Central memory CD8-positive, alpha-beta T cell (primary cell): ENCODE results near the gene KXD1.
"Not testable (repeated sequence)": the region's sequence is repeated elsewhere in the genome, so short reads cannot be mapped to it uniquely, and the experiment has no call there.

Source experiments
- ATAC-seq: fragments of 150-1000 bp; cut with Tn5 transposase; replicated peaks from 2 replicates; pipeline ENCODE4 v1.10.0; 2022; ENCODE audit warnings: mild to moderate bottlenecking, moderate FRiP score, moderate number of reproducible peaks; ENCODE audit not compliant: poor library complexity, severe bottlenecking; ENCODE audit errors: extremely low read depth
- DNase-seq, 2 donors: peaks; one replicate each; pipeline ENCODE4 v3.0.0; 2021; ENCODE audit warnings: low spot score in 2 of 2
- H3K27ac Mint-ChIP-seq: one replicate; pipeline ENCODE4 v1.8.0; 2022; ENCODE audit warnings: low read depth, mild to moderate bottlenecking, moderate library complexity, mixed read lengths
- H3K27me3 Mint-ChIP-seq: one replicate; pipeline ENCODE4 v1.8.0; 2022; ENCODE audit warnings: mixed read lengths
- H3K36me3 Mint-ChIP-seq: one replicate; pipeline ENCODE4 v1.8.0; 2022; ENCODE audit warnings: mild to moderate bottlenecking, moderate library complexity, mixed read lengths; ENCODE audit not compliant: insufficient read depth
- H3K4me1 Mint-ChIP-seq: one replicate; pipeline ENCODE4 v1.8.0; 2022; ENCODE audit warnings: mixed read lengths
- H3K4me3 Mint-ChIP-seq: one replicate; pipeline ENCODE4 v1.8.0; 2022; ENCODE audit warnings: mild to moderate bottlenecking, moderate library complexity, mixed read lengths
- H3K9me3 Mint-ChIP-seq: one replicate; pipeline ENCODE4 v1.8.0; 2022; ENCODE audit warnings: mixed read lengths

KXD1 gene

GRCh38 chr19:18522124-18522861 is 35.4 kb upstream of the KXD1 start:
- peak; percentile 99 to 100 for DNase-seq
- H3K9me3 Mint-ChIP-seq = no peaks in the 10 kb centered on the region
- peak overlapping the region; percentile 96 for H3K4me3 Mint-ChIP-seq
- ATAC-seq = peak; percentile 86
- peaks cover 16% of the 10 kb centered on the region for H3K36me3 Mint-ChIP-seq
- H3K4me1 Mint-ChIP-seq = peaks cover 34% of the 10 kb centered on the region
- peak overlapping the region; percentile 93 for H3K27ac Mint-ChIP-seq
- H3K27me3 Mint-ChIP-seq = no peaks in the 10 kb centered on the region

- not testable (repeated sequence) for H3K27me3 Mint-ChIP-seq, DNase-seq, ATAC-seq, H3K9me3 Mint-ChIP-seq
- Mint-ChIP-seq H3K4me1 (peaks cover 29% of the 10 kb centered on the region), H3K36me3 (peaks cover 16% of the 10 kb centered on the region), H3K4me3 (peak overlapping the region; percentile 96), H3K27ac (peak overlapping the region; percentile 93)
These were observed 34.7 kb upstream of the KXD1 start for GRCh38 chr19:18522862-18523440.

GRCh38 chr19:18523841-18524240 is 33.8 kb upstream of the KXD1 start:
- no peaks in the 10 kb centered on the region for H3K9me3 Mint-ChIP-seq
- ATAC-seq (no peak), DNase-seq (no peak)
- H3K4me3 Mint-ChIP-seq = peak overlapping the region; percentile 31
- H3K27ac Mint-ChIP-seq = peak overlapping the region; percentile 74
- peaks cover 25% of the 10 kb centered on the region for H3K4me1 Mint-ChIP-seq
- no peaks in the 10 kb centered on the region for H3K27me3 Mint-ChIP-seq
- H3K36me3 Mint-ChIP-seq = peaks cover 16% of the 10 kb centered on the region

- no peak overlapping the region for H3K27ac Mint-ChIP-seq
- H3K36me3 Mint-ChIP-seq = peaks cover 8% of the 10 kb centered on the region
- H3K4me3 Mint-ChIP-seq = no peak overlapping the region
- peaks cover 9% of the 10 kb centered on the region for H3K4me1 Mint-ChIP-seq
- no peak for ATAC-seq
- H3K27me3 Mint-ChIP-seq = no peaks in the 10 kb centered on the region
- no peak for DNase-seq
- H3K9me3 Mint-ChIP-seq = no peaks in the 10 kb centered on the region
These were observed 31.4 kb upstream of the KXD1 start for GRCh38 chr19:18526316-18526715.

- no peak overlapping the region for H3K27ac Mint-ChIP-seq
- ATAC-seq (no peak), DNase-seq (no peak)
- no peaks in the 10 kb centered on the region for H3K27me3 Mint-ChIP-seq
- no peaks in the 10 kb centered on the region for H3K4me1 Mint-ChIP-seq
- H3K4me3 Mint-ChIP-seq = no peak overlapping the region
- no peaks in the 10 kb centered on the region for H3K9me3 Mint-ChIP-seq
- peaks cover 8% of the 10 kb centered on the region for H3K36me3 Mint-ChIP-seq
These were observed 27.9 kb upstream of the KXD1 start for GRCh38 chr19:18529782-18530181.

GRCh38 chr19:18531485-18531884 is 26.2 kb upstream of the KXD1 start:
- H3K36me3 Mint-ChIP-seq = peaks cover 10% of the 10 kb centered on the region
- no peak overlapping the region for H3K27ac Mint-ChIP-seq
- no peaks in the 10 kb centered on the region for H3K4me1 Mint-ChIP-seq
- no peak overlapping the region for H3K4me3 Mint-ChIP-seq
- DNase-seq (no peak), ATAC-seq (no peak)
- no peaks in the 10 kb centered on the region for H3K9me3 Mint-ChIP-seq
- H3K27me3 Mint-ChIP-seq = no peaks in the 10 kb centered on the region

- ATAC-seq (no peak), DNase-seq (no peak)
- Mint-ChIP-seq H3K9me3 (no peaks in the 10 kb centered on the region), H3K27ac (no peak overlapping the region), H3K27me3 (no peaks in the 10 kb centered on the region), H3K36me3 (peaks cover 11% of the 10 kb centered on the region), H3K4me3 (no peak overlapping the region), H3K4me1 (no peaks in the 10 kb centered on the region)
These were observed 25.3 kb upstream of the KXD1 start for GRCh38 chr19:18532168-18532890.

- DNase-seq = no peak
- Mint-ChIP-seq H3K27ac (no peak overlapping the region), H3K9me3 (no peaks in the 10 kb centered on the region), H3K4me1 (no peaks in the 10 kb centered on the region), H3K36me3 (peaks cover 11% of the 10 kb centered on the region), H3K27me3 (no peaks in the 10 kb centered on the region), H3K4me3 (no peak overlapping the region)
- ATAC-seq = no peak
These were observed 24.6 kb upstream of the KXD1 start for GRCh38 chr19:18533058-18533457.

- no peak for DNase-seq
- H3K36me3 Mint-ChIP-seq = peaks cover 22% of the 10 kb centered on the region
- H3K27me3 Mint-ChIP-seq = no peaks in the 10 kb centered on the region
- H3K27ac Mint-ChIP-seq = no peak overlapping the region
- peaks cover 6% of the 10 kb centered on the region for H3K4me1 Mint-ChIP-seq
- ATAC-seq = no peak
- no peaks in the 10 kb centered on the region for H3K9me3 Mint-ChIP-seq
- no peak overlapping the region for H3K4me3 Mint-ChIP-seq
These were observed 21.2 kb upstream of the KXD1 start for GRCh38 chr19:18536475-18536874.

- peaks cover 14% of the 10 kb centered on the region for H3K4me1 Mint-ChIP-seq
- H3K9me3 Mint-ChIP-seq = no peaks in the 10 kb centered on the region
- H3K4me3 Mint-ChIP-seq = no peak overlapping the region
- no peaks in the 10 kb centered on the region for H3K27me3 Mint-ChIP-seq
- peaks cover 24% of the 10 kb centered on the region for H3K36me3 Mint-ChIP-seq
- H3K27ac Mint-ChIP-seq = no peak overlapping the region
- ATAC-seq = no peak
- DNase-seq = no peak
These were observed 20.2 kb upstream of the KXD1 start for GRCh38 chr19:18537431-18537830.

- Mint-ChIP-seq H3K4me3 (no peak overlapping the region), H3K27ac (no peak overlapping the region), H3K9me3 (no peaks in the 10 kb centered on the region), H3K4me1 (peaks cover 19% of the 10 kb centered on the region), H3K36me3 (peaks cover 23% of the 10 kb centered on the region), H3K27me3 (no peaks in the 10 kb centered on the region)
- no peak for DNase-seq
- ATAC-seq = no peak
These were observed 19.6 kb upstream of the KXD1 start for GRCh38 chr19:18538115-18538514.

- Mint-ChIP-seq H3K4me1 (peaks cover 27% of the 10 kb centered on the region), H3K9me3 (no peaks in the 10 kb centered on the region), H3K36me3 (peaks cover 22% of the 10 kb centered on the region), H3K27me3 (no peaks in the 10 kb centered on the region), H3K4me3 (no peak overlapping the region), H3K27ac (no peak overlapping the region)
- no peak for ATAC-seq
- DNase-seq = no peak
These were observed 18.3 kb upstream of the KXD1 start for GRCh38 chr19:18539372-18539771.

GRCh38 chr19:18540200-18540599 is 17.5 kb upstream of the KXD1 start:
- ATAC-seq, H3K27ac Mint-ChIP-seq, H3K9me3 Mint-ChIP-seq, H3K4me3 Mint-ChIP-seq, DNase-seq, H3K27me3 Mint-ChIP-seq: not testable (repeated sequence)
- H3K36me3 Mint-ChIP-seq = peaks cover 21% of the 10 kb centered on the region
- H3K4me1 Mint-ChIP-seq = peaks cover 30% of the 10 kb centered on the region
